HG03175 (cell line): ENCODE measurements around the gene OR52D1.

ENCODE experiments used
- ATAC-seq: cut with Tn5 transposase; IDR thresholded peaks from one replicate; pipeline ENCODE4 v1.9.1; 2021; ENCODE audit warnings: mild to moderate bottlenecking, moderate library complexity; ENCODE audit not compliant: unreplicated experiment

OR52D1 gene

GRCh38 chr11:5509803-5510202 is 21.3 kb downstream of the OR52D1 start, which contains the start of gene UBQLN3:
UBQLN3 (minus strand) TSS chr11:5509957; CDS start chr11:5509558, 399 bp downstream.
- no peak for ATAC-seq

DNA sequence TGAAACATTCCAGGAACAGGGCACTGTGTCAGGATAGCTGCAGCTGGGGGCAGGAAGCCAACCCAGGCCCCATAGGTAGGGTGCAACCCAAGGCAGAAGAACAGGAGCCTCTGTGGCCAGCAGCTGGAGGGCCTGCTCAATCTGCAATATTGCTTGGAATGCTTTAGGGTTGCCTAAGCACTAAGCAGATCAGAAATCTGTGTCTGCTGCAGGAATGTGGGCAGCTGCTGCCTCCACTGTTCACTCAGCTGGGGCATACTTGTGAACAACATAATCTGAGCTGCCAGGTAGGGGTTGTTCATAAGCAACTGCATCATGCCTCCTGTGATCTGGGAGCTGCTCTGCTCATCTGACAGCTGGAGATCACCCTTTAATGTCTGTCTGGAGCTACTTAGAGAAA is 26.4 kb downstream of the OR52D1 start:
- ATAC-seq: no peak

DNA sequence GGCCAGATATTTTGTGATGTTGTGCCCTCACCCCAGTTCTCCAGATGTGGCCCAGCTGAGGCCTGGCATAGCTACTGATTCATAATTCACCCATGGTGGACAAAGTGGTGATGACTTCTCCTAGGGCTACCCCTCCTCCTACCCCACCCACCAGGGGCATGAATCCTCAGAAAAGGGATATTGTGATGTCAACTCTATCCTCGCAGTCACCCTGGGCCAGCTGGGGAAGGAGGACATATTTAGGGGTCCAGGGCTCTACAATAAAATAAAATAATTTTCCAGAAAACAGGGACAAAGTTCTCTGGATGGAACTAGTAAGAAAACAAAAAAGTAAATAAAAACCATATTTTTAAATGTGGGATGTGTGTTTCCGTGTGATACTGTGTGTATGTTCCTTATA is 28.1 kb downstream of the OR52D1 start, which contains the start of gene UBQLNL:
Gene UBQLNL, minus strand, starts transcription at position 101 of the 400 bp plus-strand sequence. CDS start 258 bp downstream, outside the sequence.
- ATAC-seq: no peak

- no peak for ATAC-seq
Observed at GRCh38 chr11:5521540-5521939, 33.1 kb downstream of the OR52D1 start.

GRCh38 chr11:5522308-5522707 is 33.8 kb downstream of the OR52D1 start:
- no peak for ATAC-seq

DNA sequence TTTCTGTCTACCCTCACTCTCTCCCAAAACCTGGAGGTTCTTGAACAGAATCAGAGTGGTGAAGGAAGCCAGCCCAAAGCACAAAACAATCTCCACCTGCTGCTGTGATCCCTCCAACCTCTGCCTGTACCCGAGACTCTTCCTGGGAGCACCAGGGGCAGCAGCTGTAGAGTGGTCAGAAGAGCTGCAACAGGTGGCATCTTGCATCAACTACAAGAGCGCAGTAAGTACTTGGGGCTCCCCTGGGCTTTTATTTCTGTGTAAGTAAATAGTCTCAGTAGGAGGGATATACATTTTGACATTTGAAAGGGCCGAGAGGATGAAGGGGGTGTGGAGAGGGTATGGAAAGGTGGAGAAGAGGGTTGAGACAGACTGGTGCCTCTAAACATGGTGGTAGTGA is 36.3 kb downstream of the OR52D1 start:
- no peak for ATAC-seq

DNA sequence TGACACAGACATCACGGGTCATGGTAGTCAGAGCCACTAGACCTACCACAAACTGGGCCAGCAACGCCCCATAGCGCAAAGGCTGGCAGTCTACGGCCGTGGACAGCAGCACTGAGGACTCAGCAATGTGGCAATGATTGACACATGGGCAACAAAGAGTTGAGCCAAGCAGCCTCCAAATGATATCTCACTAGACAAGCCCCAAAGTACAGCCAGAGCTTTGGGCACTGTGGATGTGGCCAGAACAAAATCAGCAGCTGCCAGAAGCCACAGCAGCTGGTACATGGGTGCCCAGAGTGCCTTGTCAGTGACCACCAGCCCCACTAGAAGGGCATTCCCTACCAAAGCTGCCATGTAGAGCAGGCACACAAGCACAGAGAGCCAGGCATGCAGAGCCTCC is 39.2 kb downstream of the OR52D1 start:
- ATAC-seq: no peak

- no peak for ATAC-seq
Observed at GRCh38 chr11:5528495-5528894, 40.0 kb downstream of the OR52D1 start.

DNA sequence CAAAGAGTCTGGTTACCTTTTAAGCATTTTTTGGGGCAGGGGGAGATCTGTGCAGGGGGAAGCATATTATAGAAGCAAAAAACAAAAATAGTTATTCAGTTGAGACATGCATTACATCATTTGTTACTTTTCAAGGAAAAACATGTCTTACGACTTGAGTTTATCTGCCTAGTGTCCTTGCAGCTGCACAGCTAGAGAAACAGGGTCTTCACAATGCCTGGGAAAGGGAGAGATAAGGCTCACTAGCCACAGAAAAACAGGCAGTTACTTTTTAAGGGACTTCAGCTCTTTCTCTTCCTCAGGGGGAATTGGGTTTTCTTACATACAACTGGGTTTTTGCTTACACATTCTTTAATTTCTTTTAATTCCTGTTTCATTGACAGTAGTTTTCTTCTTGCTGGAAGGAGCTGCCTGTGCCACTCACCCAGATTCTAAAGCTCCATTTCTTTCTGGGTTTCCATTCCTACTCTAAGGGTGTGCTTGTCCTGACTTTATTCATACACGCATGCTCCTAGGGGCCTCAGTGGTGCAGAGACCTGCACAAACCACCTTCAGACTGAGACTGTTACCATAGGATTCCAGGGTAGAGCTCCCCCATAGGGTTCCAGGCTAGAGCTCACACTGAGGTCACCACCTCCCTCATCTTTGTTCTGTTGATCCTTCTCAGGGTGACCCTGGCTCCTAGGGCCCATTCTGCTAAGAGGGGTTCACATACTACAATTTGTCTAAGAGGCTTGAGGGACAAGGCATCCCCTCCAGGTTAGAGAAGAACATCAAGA is 42.8 kb downstream of the OR52D1 start:
- no peak for ATAC-seq

DNA sequence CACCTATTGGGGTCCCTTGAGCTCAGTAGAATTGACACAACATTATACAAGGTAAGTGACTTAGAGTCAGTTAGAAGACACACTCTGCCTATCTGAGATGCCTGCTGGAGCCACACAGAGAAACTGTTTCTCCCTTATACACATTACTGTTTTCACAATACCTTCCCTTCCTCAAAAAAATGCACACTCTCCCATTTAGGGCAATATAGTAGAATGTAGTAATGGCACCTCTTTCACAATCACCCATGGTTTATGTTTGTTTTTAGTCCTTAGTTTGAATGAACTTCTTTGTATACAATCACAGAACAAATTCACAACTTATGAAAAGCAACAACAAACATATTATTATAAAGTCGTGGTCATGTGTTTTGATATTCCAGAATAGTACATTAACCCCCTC is 45.6 kb downstream of the OR52D1 start:
- ATAC-seq: no peak

- no peak for ATAC-seq
Observed at GRCh38 chr11:5536482-5536881, 48.0 kb downstream of the OR52D1 start.
